Gastrocnemius medialis (tissue), 4 donors: ENCODE measurements around the gene ARAP3. TPM values are rescaled to one million over a fixed set of nuclear protein-coding genes. Genes with fewer than 3 reads are reported as not detected.

Experiments
- ATAC-seq, 2 donors: fragments of 150-250 bp; one replicate each; pipeline ENCODE4 v1.9.1; 2016
- DNase-seq, 2 donors: peaks; one replicate each; pipeline ENCODE4 v3.0.0-alpha.2; 2019
- H3K27ac ChIP-seq, 4 donors: fragments of 200-600 bp; sonication (generic); 1 replicate in 1 of 4; 2 replicates in 3 of 4; pipeline ENCODE4 v1.5.1; 2016 to 2018; ENCODE audit warnings: mild to moderate bottlenecking in 2 of 4, moderate library complexity in 1 of 4
- H3K27me3 ChIP-seq, 3 donors: fragments of 200-600 bp; sonication (generic) in 2 of 3; 1 replicate in 1 of 3; 2 replicates in 2 of 3; pipeline versions ENCODE4 v1.5.1 to v1.6.0; 2016 to 2019; ENCODE audit warnings: mild to moderate bottlenecking in 1 of 3, moderate library complexity in 1 of 3
- H3K36me3 ChIP-seq, 2 donors: fragments of 200-600 bp; sonication (generic) in 1 of 2; one replicate each; pipeline ENCODE4 v1.5.1; 2017 to 2018
- H3K4me1 ChIP-seq, 2 donors: fragments of 200-600 bp; sonication (generic) in 1 of 2; one replicate each; pipeline ENCODE4 v1.5.1; 2016 to 2017; ENCODE audit warnings: mild to moderate bottlenecking in 2 of 2
- H3K4me3 ChIP-seq, 4 donors: fragments of 200-600 bp; sonication (generic) in 3 of 4; 1 replicate in 1 of 4; 2 replicates in 3 of 4; pipeline ENCODE4 v1.5.1; 2016 to 2019; ENCODE audit warnings: mild to moderate bottlenecking in 2 of 4
- H3K9me3 ChIP-seq, 3 donors: fragments of 200-600 bp; sonication (generic) in 2 of 3; 1 replicate in 1 of 3; 2 replicates in 2 of 3; pipeline ENCODE4 v1.5.1; 2016 to 2019
- CTCF ChIP-seq, 5 experiments: fragments of 450-650 bp in 3 of 5; fragments of 200-600 bp in 2 of 5; sonication (generic) in 2 of 5; IDR thresholded peaks in 4 of 5; conservative IDR thresholded peaks in 1 of 5; 1 replicate in 4 of 5; 2 replicates in 1 of 5; pipeline ENCODE4 v1.5.1; 2016 to 2019; ENCODE audit warnings: antibody characterized with exemption in 5 of 5, mild to moderate bottlenecking in 3 of 5, moderate library complexity in 3 of 5
- POLR2A ChIP-seq, 2 donors: fragments of 450-650 bp; IDR thresholded peaks; one replicate each; pipeline ENCODE4 v1.6.1; 2017; ENCODE audit warnings: antibody characterized with exemption in 2 of 2, mild to moderate bottlenecking in 2 of 2, moderate library complexity in 2 of 2
- in situ Hi-C, 4 donors: fragments of 200-750 bp; cut with MboI; loops; one replicate each; pipeline versions ENCODE4 v1.15.0 to v1.8.0; 2017; ENCODE audit warnings: low sequenced_read_pairs in 4 of 4
- intact Hi-C: fragments of 100-400 bp; cut with DNase I; formaldehyde crosslinking; loops from one replicate; pipeline ENCODE4 v1.15.1; 2023; ENCODE audit warnings: low total_unique reads
- total RNA-seq, 4 donors: library from RNA; depleted of rRNA; stranded (reverse); fragments of >200 nt; gene quantifications; one replicate each; pipeline versions ENCODE4 v1.1.0 to v1.2.3, GENCODE V29; 2016

Gene ARAP3
- total RNA-seq, 4 donors from 2014 or later = 1.6 to 5.5 (median 3.0) TPM

- no peak for DNase-seq
- H3K27me3 ChIP-seq = no peaks in the 10 kb centered on the region
Measured at GRCh38 chr5:141714542-141715310, 32.7 kb upstream of the ARAP3 start.

GRCh38 chr5:141713616-141714309, 31.7 kb upstream of the ARAP3 start:
- in situ Hi-C loops (no loop called here), intact Hi-C loops (no loop called here)
- Histone ChIP-seq H3K27ac (no peak overlapping the region), H3K27me3 (no peaks in the 10 kb centered on the region), H3K36me3 (no peaks in the 10 kb centered on the region), H3K9me3 (no peaks in the 10 kb centered on the region), H3K4me3 (no peak overlapping the region), H3K4me1 (peaks cover 0 to 4% of the 10 kb centered on the region in 2 donors)
- DNase-seq = no peak
- TF ChIP-seq CTCF (IDR thresholded peaks at IDR 0.05 in 4 of 5, conservative IDR thresholded peaks at IDR 0.05 in 1 of 5) (no peak), POLR2A (IDR thresholded peaks at IDR 0.05) (no peak)
- ATAC-seq = peak in 1 of 2 donors; percentile 21

More at GRCh38 chr5:141714542-141715310, 32.7 kb upstream of the ARAP3 start:
- intact Hi-C loops = no loop called here
- TF ChIP-seq CTCF (IDR thresholded peaks at IDR 0.05 in 4 of 5, conservative IDR thresholded peaks at IDR 0.05 in 1 of 5) (no peak), POLR2A (IDR thresholded peaks at IDR 0.05) (no peak)
- Histone ChIP-seq H3K9me3 (no peaks in the 10 kb centered on the region), H3K36me3 (no peaks in the 10 kb centered on the region), H3K4me1 (peaks cover 0 to 4% of the 10 kb centered on the region in 2 donors), H3K27ac (no peak overlapping the region), H3K4me3 (no peak overlapping the region)
- in situ Hi-C loops = no loop called here
- no peak for ATAC-seq

GRCh38 chr5:141711687-141712086, 29.7 kb upstream of the ARAP3 start:
- H3K4me1 ChIP-seq = peaks cover 0 to 4% of the 10 kb centered on the region in 2 donors
- H3K27me3 ChIP-seq = no peaks in the 10 kb centered on the region
- H3K36me3 ChIP-seq = no peaks in the 10 kb centered on the region
- in situ Hi-C loops = no loop called here
- TF ChIP-seq CTCF (IDR thresholded peaks at IDR 0.05 in 4 of 5, conservative IDR thresholded peaks at IDR 0.05 in 1 of 5) = no peak
- TF ChIP-seq POLR2A (IDR thresholded peaks at IDR 0.05) = no peak
- no peaks in the 10 kb centered on the region for H3K9me3 ChIP-seq
- no peak overlapping the region for H3K27ac ChIP-seq
- intact Hi-C loops = no loop called here
- no peak for DNase-seq
- no peak overlapping the region for H3K4me3 ChIP-seq
- ATAC-seq = no peak

GRCh38 chr5:141709699-141710267, 27.8 kb upstream of the ARAP3 start:
- peaks cover 0 to 4% of the 10 kb centered on the region in 2 donors for H3K4me1 ChIP-seq
- no peaks in the 10 kb centered on the region for H3K36me3 ChIP-seq
- no peak overlapping the region for H3K4me3 ChIP-seq
- intact Hi-C loops = no loop called here
- H3K27ac ChIP-seq = no peak overlapping the region
- DNase-seq = no peak
- no peaks in the 10 kb centered on the region for H3K9me3 ChIP-seq
- no peaks in the 10 kb centered on the region for H3K27me3 ChIP-seq
- no peak for TF ChIP-seq CTCF (IDR thresholded peaks at IDR 0.05 in 4 of 5, conservative IDR thresholded peaks at IDR 0.05 in 1 of 5)
- TF ChIP-seq POLR2A (IDR thresholded peaks at IDR 0.05) = no peak
- ATAC-seq = no peak
- in situ Hi-C loops = loop anchor here in 2 of 4 donors (10.0 kb wide), 1 partner anchor 175 kb away; no protein-coding TSS in a partner anchor
